Measurements from ENCODE around the gene MFNG. TPM values are rescaled to one million over a fixed set of nuclear protein-coding genes. Genes with fewer than 3 reads are reported as not detected.

MFNG gene
- total RNA-seq, 1 experiment from 2014 or later = 7.1 TPM

- no peak for TF ChIP-seq SIN3A (IDR thresholded peaks at IDR 0.05; ENCODE audit: borderline replicate concordance, insufficient read depth, low read depth, low read length)
- no peak for TF ChIP-seq POLR2AphosphoS5 (IDR thresholded peaks at IDR 0.05; ENCODE audit: low read depth, low read length)
- TF ChIP-seq CTCF (IDR thresholded peaks at IDR 0.05) = no peak
- no peak for TF ChIP-seq REST (IDR thresholded peaks at IDR 0.05; ENCODE audit: insufficient read depth in 1 of 2, low read depth in 2 of 2, low read length in 1 of 2)
- TF ChIP-seq TCF7L2 (IDR thresholded peaks at IDR 0.05; ENCODE audit: low read depth, low read length) = no peak
- H3K4me1 ChIP-seq (ENCODE audit: control insufficient read depth, insufficient read depth, low read length) = peaks cover 7% of the 10 kb centered on the region; the same call in 1 of the 2 replicates
Observed at GRCh38 chr22:37423283-37423682, 62.9 kb downstream of the MFNG start.

DNA sequence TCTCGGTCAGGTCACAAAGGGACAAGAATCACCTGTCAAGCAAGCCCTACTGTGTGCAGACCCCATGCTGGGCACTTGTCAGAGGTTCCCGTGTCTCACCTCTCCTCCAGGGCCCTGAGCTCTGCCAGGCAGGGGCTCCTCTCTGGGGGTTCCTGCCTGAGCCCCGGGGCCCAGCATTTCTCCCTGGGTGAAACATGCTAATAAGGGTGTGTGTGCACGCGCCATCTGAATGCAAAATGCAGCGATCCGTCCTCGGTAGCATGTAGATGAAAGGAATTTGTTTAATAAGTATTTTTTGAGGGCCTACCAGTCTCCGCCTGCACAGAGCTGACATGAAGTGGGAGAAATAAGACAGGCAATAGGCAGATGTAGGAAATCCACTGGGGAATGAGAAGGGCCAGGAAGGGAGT, 64.7 kb downstream of the MFNG start:
- Histone ChIP-seq H3K9me3 (ENCODE audit: control insufficient read depth, insufficient read depth, low read depth, low read length) (no peaks in the 10 kb centered on the region), H3K4me1 (ENCODE audit: control insufficient read depth, insufficient read depth, low read length) (peaks cover 7% of the 10 kb centered on the region; the same call in 1 of the 2 replicates), H3K27me3 (ENCODE audit: control insufficient read depth, insufficient read depth, low read length) (no peaks in the 10 kb centered on the region), H3K4me3 (ENCODE audit: low read depth in 2 of 2, low read length in 2 of 2) (no peak overlapping the region), H3K27ac (ENCODE audit: low read length) (no peak overlapping the region), H3K36me3 (ENCODE audit: control insufficient read depth, insufficient read depth, low read length) (no peaks in the 10 kb centered on the region)
- intact Hi-C loops (cut with micrococcal nuclease; ENCODE audit: unreplicated experiment) (no loop called here), in situ Hi-C loops (cut with HindIII; ENCODE audit: low pct_unique_long_range_greater_than_20kb, low sequenced_read_pairs) (no loop called here)
- no peak for TF ChIP-seq REST (IDR thresholded peaks at IDR 0.05; ENCODE audit: insufficient read depth in 1 of 2, low read depth in 2 of 2, low read length in 1 of 2)
- no peak for TF ChIP-seq POLR2AphosphoS5 (IDR thresholded peaks at IDR 0.05; ENCODE audit: low read depth, low read length)
- POLR2A ChIA-PET = no interaction called here
- CTCF ChIA-PET = no interaction called here
- no TSS peak for BruUV-seq (replicated peaks)
- DNase-seq (ENCODE audit: low read depth, low spot score) = no peak
- ATAC-seq = no peak

More at GRCh38 chr22:37423283-37423682, 62.9 kb downstream of the MFNG start:
- in situ Hi-C loops (cut with HindIII; ENCODE audit: low pct_unique_long_range_greater_than_20kb, low sequenced_read_pairs) (no loop called here), intact Hi-C loops (cut with micrococcal nuclease; ENCODE audit: unreplicated experiment) (no loop called here)
- Histone ChIP-seq H3K27ac (ENCODE audit: low read length) (no peak overlapping the region), H3K4me3 (ENCODE audit: low read depth in 2 of 2, low read length in 2 of 2) (no peak overlapping the region), H3K9me3 (ENCODE audit: control insufficient read depth, insufficient read depth, low read depth, low read length) (no peaks in the 10 kb centered on the region), H3K36me3 (ENCODE audit: control insufficient read depth, insufficient read depth, low read length) (no peaks in the 10 kb centered on the region), H3K27me3 (ENCODE audit: control insufficient read depth, insufficient read depth, low read length) (no peaks in the 10 kb centered on the region)
- POLR2A ChIA-PET = no interaction called here
- CTCF ChIA-PET = no interaction called here
- DNase-seq (ENCODE audit: low read depth, low spot score) = no peak
- BruUV-seq (replicated peaks) = no TSS peak
- no peak for ATAC-seq

Measured in Panc1 (cell line).